ENCODE measurements around the gene PLEKHH1. TPM values are rescaled to one million over a fixed set of nuclear protein-coding genes. Genes with fewer than 3 reads are reported as not detected.

The PLEKHH1 gene
- total and polyA plus RNA-seq, 9 of the 15 experiments (the other 6 are each of a cell fraction or from before 2014, with no cell fraction given), result 0.76 to 5.9 (median 2.9) TPM

GRCh38 chr14:67502867-67503266 lies 30.2 kb upstream of the PLEKHH1 start:
- no peaks in the 10 kb centered on the region for H3K36me3 ChIP-seq (ENCODE audit: control insufficient read depth, insufficient read depth, low read length)
- TF ChIP-seq NFXL1 (CRISPR knock-in tag; IDR thresholded peaks at IDR 0.05) (no peak), TFAP4 (CRISPR knock-in tag; IDR thresholded peaks at IDR 0.05; ENCODE audit: borderline replicate concordance) (no peak), CBX3 (IDR thresholded peaks at IDR 0.05; ENCODE audit: borderline replicate concordance in 1 of 2, low read length in 2 of 2) (no peak), ZKSCAN1 (IDR thresholded peaks at IDR 0.05; ENCODE audit: low read depth, low read length) (no peak), FOXM1 (IDR thresholded peaks at IDR 0.05; ENCODE audit: low read depth) (no peak), FOXM1 (CRISPR knock-in tag; IDR thresholded peaks at IDR 0.05; ENCODE audit: low read depth) (no peak), ZNF197 (CRISPR knock-in tag; IDR thresholded peaks at IDR 0.05; ENCODE audit: low read depth) (no peak), HDAC1 (IDR thresholded peaks at IDR 0.05) (no peak), CHD4 (IDR thresholded peaks at IDR 0.05; ENCODE audit: insufficient read depth, insufficient replicate concordance, low read depth, low read length, poor library complexity, severe bottlenecking) (no peak), NELFE (IDR thresholded peaks at IDR 0.05; ENCODE audit: insufficient read depth, insufficient read length) (no peak), MYC (IDR thresholded peaks at IDR 0.05; ENCODE audit: low read depth, low read length) (no peak), MYC (CRISPR knock-in tag; IDR thresholded peaks at IDR 0.05; ENCODE audit: borderline replicate concordance, low read depth) (no peak)
- TF ChIP-seq, protein P1, sequence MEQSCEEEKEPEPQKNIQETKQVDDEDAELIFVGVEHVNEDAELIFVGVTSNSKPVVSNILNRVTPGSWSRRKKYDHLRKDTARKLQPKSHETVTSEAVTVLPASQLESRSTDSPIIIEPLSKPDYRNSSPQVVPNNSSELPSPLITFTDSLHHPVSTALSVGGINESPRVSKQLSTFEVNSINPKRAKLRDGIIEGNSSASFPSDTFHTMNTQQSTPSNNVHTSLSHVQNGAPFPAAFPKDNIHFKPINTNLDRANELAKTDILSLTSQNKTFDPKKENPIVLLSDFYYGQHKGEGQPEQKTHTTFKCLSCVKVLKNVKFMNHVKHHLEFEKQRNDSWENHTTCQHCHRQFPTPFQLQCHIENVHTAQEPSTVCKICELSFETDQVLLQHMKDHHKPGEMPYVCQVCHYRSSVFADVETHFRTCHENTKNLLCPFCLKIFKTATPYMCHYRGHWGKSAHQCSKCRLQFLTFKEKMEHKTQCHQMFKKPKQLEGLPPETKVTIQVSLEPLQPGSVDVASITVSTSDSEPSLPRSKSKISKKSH (CRISPR knock-in tag; IDR thresholded peaks at IDR 0.05), result no peak

More at GRCh38 chr14:67502867-67503266, 30.2 kb upstream of the PLEKHH1 start:
- Histone ChIP-seq H3K9me1 (ENCODE audit: control insufficient read depth, insufficient read depth, low read length) (no peaks in the 10 kb centered on the region), H3K9ac (ENCODE audit: insufficient read depth in 1 of 2, low read depth in 2 of 2, low read length in 2 of 2) (no peak overlapping the region), H3K27ac (ENCODE audit: extremely low read depth, low read depth, low read length) (no peak overlapping the region), H3K27me3 (ENCODE audit: control insufficient read depth in 2 of 2, insufficient read depth in 2 of 2, low read length in 2 of 2) (peaks cover 2 to 26% of the 10 kb centered on the region in 2 experiments; a peak in 2 of 5 replicates), H3K4me3 (no peak overlapping the region), H4K20me1 (replicated peaks; ENCODE audit: control insufficient read depth, insufficient read depth, low read length) (no peaks in the 10 kb centered on the region), H3K4me2 (ENCODE audit: insufficient read depth, low read length) (no peak overlapping the region), H3K4me1 (replicated peaks in 1 of 2; ENCODE audit: control insufficient read depth in 2 of 2, insufficient read depth in 2 of 2, low read length in 2 of 2) (no peaks in the 10 kb centered on the region), H3K9me3 (replicated peaks; ENCODE audit: control insufficient read depth, insufficient read depth, low read depth, low read length) (no peaks in the 10 kb centered on the region), H2AFZ (ENCODE audit: low read depth, low read length) (no peak overlapping the region), H3K79me2 (ENCODE audit: control insufficient read depth, insufficient read depth, low read length) (no peaks in the 10 kb centered on the region)
- DNase-seq (ENCODE audit: extremely low read depth in 1 of 4, low spot score in 3 of 4) (no peak), ATAC-seq (no peak), FAIRE-seq (no peak)
- ChIA-PET CTCF (ENCODE audit: low intra/inter-chr PET ratio) (no interaction called here), POLR2A (interaction anchor here (0.6 kb wide), 1 partner anchor 12 kb away, joined by 3 read pairs; no protein-coding TSS in a partner anchor)
- under 1% methylated on average over 6 of the region's 6 CpGs for WGBS (ENCODE audit: insufficient coverage, low coverage, missing lambda C conversion rate)
- BruUV-seq (replicated peaks), result no TSS peak
- intact Hi-C loops (cut with micrococcal nuclease) (no loop called here), in situ Hi-C loops (cut with MboI) (no loop called here)

All from K562 (cell line).